Nucleus accumbens (tissue), 56 donors: ENCODE measurements around the gene FAM177A1.
"Not testable (repeated sequence)": the region's sequence is repeated elsewhere in the genome, so short reads cannot be mapped to it uniquely, and the experiment has no call there.

Experiments used
- DNase-seq, 56 donors: peaks; one replicate each; lab custom pipeline; 2025; lab: John Stamatoyannopoulos, UW

The FAM177A1 gene

DNA sequence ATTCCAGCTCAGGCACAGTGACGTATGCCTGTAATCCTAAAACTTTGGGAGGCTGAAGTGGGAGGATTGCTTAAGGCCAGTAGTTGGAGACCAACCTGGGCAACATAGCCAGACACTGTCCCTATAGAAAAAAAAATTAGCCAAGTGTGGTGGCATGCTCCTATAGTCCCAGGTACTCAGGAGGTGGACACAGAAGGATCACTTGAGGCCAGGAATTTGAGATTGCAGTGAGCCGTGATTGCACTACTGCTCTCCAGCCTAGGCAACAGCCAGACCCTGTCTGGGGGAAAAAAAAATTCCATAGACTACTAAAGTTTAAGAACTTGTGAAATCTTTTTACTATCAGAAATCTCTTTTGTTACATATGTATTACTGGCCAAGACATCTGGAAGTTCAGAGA is 6.6 kb downstream of the FAM177A1 start:
- DNase-seq, result no peak

DNA sequence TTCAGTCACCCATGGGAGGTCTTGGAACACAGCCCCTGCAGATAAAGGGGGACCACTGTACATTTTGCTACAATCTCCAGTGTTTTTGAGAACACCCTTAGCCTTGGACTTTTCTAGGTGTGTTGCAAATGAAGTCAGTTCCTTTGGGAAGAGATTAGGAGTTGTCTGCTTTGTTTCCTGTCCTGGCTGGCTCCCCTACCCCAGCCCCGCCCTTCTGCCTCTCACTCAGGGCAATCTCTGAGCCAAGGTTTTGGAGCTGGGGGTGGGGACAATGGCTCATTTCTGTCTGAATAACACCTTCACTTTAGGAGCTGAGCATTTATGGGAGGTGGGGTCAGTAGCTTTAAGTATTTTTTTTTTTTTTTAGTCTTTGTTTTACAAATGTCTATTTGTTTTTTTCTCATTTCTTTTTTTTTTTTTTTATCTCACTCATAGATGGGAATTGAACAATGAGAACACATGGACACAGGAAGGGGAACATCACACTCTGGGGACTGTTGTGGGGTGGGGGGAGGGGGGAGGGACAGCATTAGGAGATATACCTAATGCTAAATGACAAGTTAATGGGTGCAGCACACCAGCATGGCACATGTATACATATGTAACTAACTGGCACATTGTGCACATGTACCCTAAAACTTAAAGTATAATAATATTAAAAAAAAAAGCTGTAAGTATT is 15.2 kb downstream of the FAM177A1 start:
- not testable (repeated sequence) for DNase-seq

GRCh38 chr14:35065731-35066130 is 19.7 kb downstream of the FAM177A1 start:
- DNase-seq, result not testable (repeated sequence)

DNA sequence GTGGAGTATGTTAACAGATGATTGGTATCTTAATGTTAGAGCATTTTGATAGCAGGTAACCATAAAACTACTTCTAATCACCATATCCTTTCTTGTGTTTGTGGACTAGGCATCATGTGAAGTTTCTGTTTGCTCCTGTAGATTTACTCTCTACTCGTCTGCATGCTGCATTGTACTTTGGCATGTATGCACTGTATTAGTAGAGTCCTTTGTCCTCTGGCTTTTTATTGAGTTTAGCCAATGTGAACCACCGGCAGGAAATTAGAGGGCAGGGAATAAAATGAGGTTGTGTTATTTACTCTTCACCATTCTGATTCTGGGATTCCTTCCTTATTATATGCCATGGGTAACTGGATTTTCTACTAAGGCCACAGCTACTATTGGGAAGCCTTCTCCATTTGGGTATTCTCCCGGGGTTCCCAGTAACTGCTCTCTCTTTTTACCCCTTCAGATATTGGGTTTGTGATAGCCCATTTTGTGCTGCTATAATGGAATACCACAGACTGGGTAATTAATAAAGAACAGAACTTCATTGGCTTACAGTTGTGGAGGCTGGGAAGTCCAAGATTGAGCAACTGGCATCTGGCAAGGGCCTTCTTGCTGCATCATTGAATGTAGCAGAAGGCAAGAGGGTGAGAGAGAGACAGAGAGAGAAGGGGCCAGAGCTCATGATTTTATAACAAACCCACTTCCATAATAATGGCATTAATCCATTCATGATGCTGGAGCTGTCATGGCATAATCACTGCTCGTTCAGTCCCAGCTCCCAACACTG is 22.4 kb downstream of the FAM177A1 start:
- no peak for DNase-seq

GRCh38 chr14:35072226-35072625 is 26.2 kb downstream of the FAM177A1 start:
- no peak for DNase-seq

GRCh38 chr14:35073486-35073885 is 27.4 kb downstream of the FAM177A1 start:
- DNase-seq, result no peak

DNA sequence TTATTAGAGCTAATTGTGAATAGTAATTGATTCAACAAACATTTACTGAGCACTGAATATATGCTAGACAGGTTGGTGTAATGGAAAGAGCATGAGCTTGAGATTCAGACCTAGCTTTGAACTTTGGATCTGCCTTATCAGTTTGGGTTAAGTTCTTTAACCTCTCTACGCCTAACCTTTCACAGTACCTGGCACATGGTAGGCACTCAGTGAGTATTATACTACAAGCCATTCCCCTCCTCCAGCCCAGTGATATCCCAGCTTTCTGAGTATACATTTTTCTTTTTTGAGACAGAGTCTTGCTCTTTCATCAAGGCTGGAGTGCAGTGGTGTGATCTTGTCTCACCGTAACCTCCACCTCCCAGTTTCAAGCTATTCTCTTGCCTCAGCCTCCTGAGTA is 32.0 kb downstream of the FAM177A1 start:
- DNase-seq, result no peak

DNA sequence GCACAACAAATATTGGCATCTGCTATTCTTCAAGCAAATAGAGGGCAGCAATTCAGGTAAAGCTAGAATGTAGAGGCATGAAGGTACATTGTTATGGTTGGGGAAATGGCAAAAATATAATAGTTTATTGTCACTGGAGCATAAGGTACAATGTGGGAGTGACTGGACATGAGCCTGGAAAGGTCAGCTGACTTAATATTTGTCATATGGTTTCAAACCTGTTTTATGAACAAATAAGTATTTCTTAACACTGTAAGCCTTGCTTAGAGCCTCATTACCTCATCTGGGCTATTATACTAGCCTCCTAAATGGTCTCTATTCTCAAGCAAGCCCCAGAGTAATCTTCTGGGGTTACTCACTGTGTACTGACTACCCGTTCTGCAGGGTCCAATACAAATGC is 33.7 kb downstream of the FAM177A1 start:
- no peak for DNase-seq

- DNase-seq, result no peak
Measured at GRCh38 chr14:35083530-35084150, 37.6 kb downstream of the FAM177A1 start.

DNA sequence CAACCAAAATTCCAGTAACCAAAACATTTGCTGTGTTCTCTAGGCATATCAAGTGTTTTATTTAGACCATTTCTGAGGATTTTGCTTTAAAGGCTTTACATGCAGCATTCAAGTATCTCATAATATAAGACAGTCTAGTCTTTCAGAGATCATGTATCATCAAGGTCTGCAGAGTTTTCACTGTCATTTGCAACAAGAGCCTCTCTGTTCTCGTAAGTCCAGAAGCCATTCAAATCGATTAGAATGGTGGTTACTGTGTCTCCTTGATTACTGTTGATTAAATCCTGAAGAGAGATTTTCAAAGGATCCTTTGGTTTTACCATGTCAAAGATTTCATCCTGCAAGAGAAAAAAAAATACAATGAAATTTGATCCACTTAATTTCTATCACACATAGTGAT is 39.4 kb downstream of the FAM177A1 start:
- DNase-seq, result no peak

DNA sequence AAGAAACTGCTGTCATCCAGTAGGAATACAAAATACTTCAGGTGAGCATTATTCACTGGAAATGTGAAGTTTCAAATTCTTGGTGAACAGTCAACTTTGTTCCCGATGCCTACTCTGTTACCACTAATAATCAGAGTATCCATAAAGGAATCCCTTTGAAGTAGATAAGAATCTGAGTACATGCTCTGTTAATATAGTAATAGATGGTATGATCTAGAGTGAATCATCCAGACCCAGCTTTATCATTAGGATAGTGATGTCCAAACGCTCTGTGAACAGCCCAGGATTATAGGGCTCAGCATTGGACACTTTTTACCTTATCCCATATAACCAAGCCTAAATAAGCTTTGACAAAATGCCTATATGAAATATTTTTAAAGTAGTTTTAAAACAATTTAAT is 42.4 kb downstream of the FAM177A1 start:
- DNase-seq, result no peak

DNA sequence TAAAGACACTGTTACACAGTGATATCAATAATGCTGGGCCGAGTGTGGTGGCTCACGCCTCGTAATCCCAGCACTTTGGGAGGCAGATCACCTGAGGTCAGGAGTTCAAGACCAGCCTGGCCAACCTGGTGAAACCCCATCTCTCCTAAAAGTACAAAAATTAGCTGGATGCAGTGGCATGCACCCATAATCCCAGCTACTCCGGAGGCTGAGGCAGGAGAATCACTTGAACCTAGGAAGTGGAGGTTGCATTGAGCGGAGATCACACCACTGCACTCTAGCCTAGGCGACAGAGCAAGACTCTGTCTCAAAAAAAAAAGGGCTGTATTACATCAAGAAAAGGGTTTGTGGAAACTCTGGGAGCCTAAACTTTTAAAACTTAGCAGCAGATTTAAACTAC is 48.6 kb downstream of the FAM177A1 start:
- DNase-seq, result not testable (repeated sequence)

DNA sequence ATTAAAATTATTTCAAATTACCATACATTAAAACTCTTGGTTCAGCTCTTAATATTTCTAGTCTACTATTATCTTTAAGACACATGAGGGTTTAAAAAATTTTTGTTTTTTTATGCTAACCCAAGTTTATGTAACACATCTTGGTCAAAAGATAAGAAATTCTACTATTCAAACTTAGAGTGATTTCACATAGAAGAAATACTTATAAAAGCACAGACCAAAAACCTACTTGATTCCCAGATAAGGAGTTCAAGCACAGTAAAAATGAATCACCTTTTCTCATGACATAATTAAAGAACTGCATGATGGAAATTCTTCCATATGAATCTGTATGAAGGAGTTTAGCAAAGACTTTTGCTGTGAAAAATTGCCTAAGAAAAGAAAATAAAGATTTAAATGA is 61.8 kb downstream of the FAM177A1 start:
- no peak for DNase-seq

GRCh38 chr14:35112641-35113040 is 66.6 kb downstream of the FAM177A1 start:
- DNase-seq, result no peak

- DNase-seq, result no peak
Measured at GRCh38 chr14:35113308-35113950, 67.4 kb downstream of the FAM177A1 start.

DNA sequence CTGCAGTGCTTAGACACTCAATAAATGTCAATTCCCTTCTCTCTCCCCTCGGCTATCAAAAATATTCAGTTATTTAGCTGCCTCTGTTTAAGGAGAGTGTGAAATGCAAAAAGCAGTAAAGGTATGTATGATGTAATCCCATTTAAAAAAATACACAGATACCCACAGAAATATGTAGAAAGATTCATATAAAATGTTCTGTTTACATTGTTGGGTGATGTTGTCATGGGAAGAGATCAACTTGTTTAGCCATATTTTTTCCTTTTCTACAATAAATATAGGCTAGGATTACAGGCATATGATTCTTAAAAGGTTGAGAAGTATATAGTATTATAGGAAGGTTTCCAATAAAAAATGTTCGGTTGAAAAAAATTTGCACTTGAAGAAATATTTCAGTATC is 68.0 kb downstream of the FAM177A1 start:
- DNase-seq, result no peak

DNA sequence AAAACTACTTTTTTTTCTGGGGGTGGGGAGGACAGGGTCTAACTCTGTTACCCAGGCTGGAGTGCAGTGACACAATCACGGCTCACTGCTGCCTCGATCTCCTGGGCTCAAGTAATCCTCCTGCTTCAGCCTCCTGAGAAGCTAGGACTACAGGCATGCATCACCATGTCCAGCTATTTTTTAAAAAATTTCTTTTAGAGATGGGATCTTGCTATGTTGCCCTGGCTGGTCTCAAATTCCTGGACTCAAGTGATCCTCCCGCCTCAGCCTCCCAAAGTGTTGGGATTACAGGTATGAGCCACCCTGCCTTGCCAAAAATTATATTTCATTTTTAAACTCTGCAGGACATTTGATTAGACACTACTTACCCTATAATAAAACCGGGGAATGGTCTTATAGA is 70.2 kb downstream of the FAM177A1 start:
- no peak for DNase-seq

- no peak for DNase-seq
Measured at GRCh38 chr14:35117112-35117511, 71.0 kb downstream of the FAM177A1 start.

DNA sequence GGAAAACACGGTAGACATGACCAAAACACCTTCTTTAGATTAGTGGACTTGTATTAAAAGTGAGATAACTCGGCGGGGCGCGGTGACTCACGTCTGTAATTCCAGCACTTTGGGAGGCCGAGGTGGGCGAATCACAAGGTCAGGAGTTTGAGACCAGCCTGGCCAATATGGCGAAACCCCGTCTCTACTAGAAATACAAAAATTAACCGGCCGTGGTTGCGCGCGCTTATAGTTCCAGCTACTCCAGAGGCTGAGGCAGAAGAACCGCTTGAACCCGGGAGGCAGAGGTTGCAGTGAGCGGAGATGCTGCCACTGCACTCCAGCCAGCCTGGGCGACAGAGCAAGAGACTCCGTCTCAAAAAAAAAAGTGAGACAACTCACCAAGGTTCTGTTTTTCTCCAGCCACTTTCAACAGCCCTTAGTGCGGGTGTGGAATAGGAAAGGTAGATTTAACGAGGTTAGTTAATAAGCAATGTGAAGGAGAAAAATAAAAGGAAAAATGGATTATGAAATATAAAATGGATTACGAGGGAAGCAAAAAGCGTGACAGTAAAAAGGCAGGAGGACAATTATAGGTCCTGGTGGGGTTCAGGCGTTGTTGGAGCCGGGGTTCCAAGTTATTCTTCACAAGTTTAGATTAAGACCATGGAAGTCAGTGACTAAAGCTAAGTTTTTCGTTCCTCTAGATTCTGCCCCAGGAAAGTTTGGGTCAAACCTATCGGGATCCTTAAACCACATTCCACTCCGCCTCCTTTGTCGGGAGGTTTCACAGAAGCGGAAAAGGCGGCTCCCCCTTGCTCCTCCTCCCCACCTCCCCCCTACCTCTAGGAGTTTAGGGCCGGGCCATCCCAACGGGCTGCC is 75.2 kb downstream of the FAM177A1 start:
- DNase-seq, result no peak
